ENCODE data around the gene AIP.
"Not testable (repeated sequence)": the region's sequence is repeated elsewhere in the genome, so short reads cannot be mapped to it uniquely, and the experiment has no call there.

The AIP gene

GRCh38 chr11:67507242-67507863 lies 24.5 kb downstream of the AIP start:
- DNase-seq (ENCODE audit: low spot score), result peak; percentile 32

DNA sequence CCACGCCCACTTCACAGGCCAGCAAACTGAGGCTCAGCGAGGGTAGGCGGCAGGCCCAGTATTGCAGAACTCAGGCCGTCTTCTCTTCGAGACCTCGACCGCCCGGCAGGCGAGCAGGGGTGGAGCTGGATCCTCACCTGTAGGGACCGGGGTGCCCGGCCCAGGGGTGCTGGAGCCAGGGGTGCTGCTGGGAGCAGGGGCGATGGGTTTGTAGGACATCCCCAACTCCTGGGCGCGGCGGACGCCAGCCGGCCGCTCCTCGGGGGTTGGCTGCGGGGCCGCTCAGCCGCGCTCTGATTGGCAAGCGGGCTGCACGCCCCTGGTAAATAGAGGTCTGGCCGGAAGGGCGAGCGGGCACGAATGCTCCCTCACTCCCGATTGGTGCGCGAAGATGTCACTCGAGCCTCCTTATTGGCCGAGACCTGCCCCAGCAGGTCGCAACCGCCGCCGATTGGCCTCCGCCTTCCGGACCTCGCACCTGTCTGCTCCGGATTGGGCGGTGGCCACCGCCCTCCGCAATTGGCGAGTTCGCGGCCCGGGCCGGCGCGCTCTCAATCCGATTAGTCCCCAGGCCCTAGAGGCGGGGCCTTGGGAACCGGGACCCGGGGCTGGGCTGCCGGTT lies 25.1 kb downstream of the AIP start, which contains the start of gene CDK2AP2:
TSS of gene CDK2AP2 (minus strand) at position 299 of the 622 bp plus-strand sequence. CDS start at position 219, 80 bp downstream.
- peak; percentile 99 for DNase-seq (ENCODE audit: low spot score)

- peak; percentile 100 for DNase-seq (ENCODE audit: low spot score)
Observed at GRCh38 chr11:67508486-67509121, 25.8 kb downstream of the AIP start.

DNA sequence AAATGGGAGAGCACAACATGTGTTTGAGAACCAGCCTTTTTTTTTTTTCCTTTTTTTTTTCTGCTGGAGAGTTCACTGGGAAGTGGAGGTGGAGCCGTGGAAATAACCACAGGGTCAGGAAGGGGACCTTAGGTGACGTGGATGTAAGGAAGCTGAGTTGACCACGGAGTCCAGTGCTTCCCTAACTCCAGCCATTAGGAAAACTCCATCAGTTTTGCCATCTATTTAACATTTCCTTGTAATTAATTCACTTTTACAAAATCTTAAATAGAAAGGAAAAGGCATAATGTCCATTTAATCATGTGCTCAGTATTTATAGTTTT lies 27.2 kb downstream of the AIP start:
- no peak for DNase-seq (ENCODE audit: low spot score)

GRCh38 chr11:67511558-67511957 lies 28.7 kb downstream of the AIP start:
- not testable (repeated sequence) for DNase-seq (ENCODE audit: low spot score)

- DNase-seq (ENCODE audit: low spot score), result no peak
Observed at GRCh38 chr11:67514116-67514515, 31.3 kb downstream of the AIP start.

GRCh38 chr11:67516806-67517205 lies 34.0 kb downstream of the AIP start:
- no peak for DNase-seq (ENCODE audit: low spot score)

- no peak for DNase-seq (ENCODE audit: low spot score)
Observed at GRCh38 chr11:67517784-67518552, 35.1 kb downstream of the AIP start.

DNA sequence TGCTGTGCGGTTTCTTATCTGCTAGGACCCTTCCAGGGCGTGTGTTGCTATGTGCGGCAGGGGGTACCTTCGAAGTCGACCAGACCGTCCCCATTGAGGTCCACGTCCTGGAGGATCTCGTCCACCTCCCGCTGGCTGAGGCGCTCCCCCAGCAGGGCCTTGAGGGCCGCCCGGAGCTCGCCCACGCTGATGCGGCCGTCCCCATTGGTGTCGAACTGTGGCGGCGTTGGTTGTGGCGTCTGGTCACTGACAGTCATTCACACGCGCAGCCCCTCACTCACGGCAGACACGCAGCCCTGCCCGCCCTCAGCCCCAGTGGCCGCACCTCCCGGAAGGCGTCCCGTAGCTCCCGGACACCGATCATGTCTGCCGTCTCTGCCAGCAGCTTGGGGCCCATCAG lies 36.9 kb downstream of the AIP start:
- no peak for DNase-seq (ENCODE audit: low spot score)

GRCh38 chr11:67520856-67521824 lies 38.3 kb downstream of the AIP start:
- no peak for DNase-seq (ENCODE audit: low spot score)

DNA sequence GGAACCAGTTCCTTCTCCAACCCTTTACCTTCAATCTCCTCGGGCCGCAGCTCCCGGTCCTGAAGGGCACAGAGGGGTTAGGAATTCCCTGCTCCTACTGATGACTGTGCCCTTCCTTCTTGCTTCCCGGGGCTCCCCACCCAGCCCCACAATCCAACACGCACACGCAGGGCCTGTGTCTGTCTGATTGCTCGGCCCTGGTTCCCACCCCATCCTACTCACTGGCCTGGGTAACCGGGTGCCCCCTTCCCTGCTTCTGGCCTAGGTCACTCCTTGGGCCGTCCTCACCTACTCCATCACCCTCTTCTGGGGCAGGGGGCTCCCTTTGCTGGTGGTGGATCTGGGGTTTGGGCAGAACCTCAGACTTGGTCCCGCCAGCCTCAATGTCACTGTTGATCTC lies 39.1 kb downstream of the AIP start:
- DNase-seq (ENCODE audit: low spot score), result no peak

DNA sequence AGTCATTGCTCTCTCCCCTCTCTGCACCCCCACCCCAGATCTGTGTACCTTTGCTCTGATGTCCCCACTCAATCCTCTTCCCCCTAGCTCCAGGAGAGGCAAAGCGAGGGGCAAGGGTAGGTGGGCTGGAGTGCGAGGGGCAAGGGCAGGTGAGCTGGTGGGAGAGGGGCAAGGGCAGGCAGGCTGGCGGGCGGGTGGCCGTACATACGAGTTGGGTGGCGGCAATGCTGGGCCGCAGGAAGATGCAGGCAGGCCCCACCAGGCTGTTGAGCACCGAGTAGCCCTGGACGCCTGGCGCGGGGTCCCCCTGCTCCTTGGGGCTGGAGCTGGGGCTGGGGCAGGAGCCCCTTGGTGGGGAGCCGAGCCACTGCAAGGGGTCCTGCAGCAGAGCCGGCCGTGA lies 39.5 kb downstream of the AIP start:
- no peak for DNase-seq (ENCODE audit: low spot score)

DNA sequence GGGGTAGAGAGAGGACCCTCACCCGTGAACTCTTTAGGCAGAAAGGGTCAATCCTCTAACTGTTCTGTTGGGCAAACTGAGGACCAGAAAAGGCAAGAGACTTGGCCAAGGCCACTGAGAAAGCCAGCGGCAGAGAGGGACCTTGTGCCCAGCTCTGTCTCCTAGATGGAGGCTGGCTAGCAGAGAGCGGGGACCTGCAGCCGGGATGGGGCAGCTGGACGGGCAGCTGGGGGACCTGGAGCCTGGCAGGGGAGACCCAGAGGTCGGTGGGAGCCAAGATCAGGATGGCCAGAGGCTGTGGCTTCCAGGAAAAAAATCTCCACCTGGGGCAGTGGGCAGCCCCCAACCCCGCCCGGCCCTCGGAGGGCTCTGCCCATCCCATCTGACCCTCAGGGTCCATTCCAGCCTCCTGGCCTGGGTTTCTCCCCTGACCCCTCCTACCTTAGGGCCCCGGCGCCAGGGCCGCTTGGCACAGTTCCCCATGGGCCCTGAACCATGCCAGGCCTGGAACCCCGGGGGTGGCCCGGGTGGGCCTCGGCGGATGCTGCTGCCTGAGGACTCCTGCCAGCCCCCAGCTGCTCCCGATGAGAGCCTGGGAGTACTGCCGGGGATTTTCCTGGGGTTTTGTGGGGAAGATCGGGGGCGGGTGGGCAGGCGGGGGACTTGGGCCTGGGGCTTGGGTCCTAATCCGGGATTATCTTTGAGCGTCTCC lies 40.2 kb downstream of the AIP start, which contains the start of gene CABP2:
TSS of gene CABP2 (minus strand) at position 603 of the 712 bp plus-strand sequence. CDS start at position 483, 120 bp downstream.
- no peak for DNase-seq (ENCODE audit: low spot score)

DNA sequence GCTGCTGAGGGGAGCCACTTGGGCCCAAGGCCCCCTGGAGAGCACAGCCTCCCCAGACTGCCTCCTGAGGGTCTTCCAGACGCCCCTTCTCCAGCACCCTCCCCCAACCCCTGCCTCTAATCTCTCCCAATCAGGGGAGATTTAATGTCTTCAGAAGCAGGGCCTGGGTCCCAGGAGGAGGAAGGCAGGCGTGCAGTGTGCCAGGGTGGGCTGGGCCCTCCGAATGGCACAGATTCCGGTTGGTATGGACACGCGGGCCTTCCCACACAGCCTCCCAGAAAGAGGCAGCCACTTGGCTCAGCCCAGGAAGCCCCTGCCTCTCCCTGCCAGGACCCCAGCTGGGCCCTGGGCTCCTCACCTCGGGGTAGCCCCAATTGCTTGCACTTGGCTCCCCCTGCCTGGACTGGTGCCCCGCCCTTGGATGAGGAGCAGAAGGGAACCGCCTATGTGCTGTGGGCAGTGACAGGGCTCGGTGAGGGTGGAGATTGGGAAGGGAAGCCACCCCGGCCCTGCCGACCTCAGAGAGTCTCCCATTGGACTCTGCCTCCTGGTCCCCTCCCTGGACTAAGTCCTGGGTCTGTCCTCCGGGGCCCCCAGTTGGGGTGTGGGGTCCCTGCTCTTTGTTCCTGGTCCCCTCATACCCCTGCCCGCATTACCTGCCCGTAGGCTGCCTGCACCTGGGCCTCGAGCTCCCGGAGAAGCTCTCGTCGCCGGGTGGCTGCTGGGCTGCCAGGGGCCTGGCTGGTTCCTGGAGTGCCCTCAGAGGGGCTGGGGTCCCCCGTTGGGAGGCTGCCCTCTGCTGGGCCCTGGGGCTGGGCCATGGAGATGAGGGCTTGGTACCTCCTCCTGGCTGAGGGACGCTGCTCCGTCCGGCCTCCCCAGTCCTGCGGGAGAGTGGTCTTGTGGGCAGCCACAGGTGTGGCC lies 41.0 kb downstream of the AIP start:
- DNase-seq (ENCODE audit: low spot score), result no peak

DNA sequence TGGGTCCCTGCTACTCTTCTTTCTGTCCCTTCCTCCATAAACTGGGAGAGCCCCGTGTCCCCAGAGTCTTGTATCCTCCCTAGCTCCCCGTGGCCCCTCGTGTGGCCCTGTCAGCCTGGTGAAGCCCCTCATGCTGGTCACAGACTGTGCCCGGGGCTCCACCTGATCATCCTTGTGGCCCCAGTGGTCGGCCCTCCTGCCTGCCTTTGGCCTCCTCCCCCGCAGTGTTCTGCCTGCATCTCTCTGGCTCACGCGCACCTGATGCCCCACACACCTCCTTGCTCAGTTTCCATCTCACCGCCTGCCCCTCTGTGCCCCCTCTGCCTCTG lies 41.6 kb downstream of the AIP start:
- no peak for DNase-seq (ENCODE audit: low spot score)

- DNase-seq (ENCODE audit: low spot score), result no peak
Observed at GRCh38 chr11:67525275-67525976, 42.6 kb downstream of the AIP start.

DNA sequence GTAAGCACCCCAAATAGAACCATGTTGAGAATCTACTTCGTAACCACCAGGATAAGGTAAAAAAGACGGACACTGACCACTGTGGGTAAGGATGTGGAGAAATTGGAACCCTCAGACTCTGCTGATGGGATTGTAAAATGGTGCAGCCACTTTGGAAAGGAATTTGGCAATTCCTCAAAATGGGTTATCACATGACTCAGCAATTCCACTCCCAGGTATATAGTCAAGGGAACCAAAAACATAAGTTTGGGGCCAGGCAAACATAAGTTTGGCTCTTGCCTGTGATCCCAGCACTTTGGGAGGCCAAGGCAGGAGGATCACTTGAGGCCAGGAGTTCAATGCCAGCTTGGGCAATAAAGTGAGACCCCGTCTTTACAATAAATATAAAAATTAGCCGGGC lies 45.5 kb downstream of the AIP start:
- no peak for DNase-seq (ENCODE audit: low spot score)

DNA sequence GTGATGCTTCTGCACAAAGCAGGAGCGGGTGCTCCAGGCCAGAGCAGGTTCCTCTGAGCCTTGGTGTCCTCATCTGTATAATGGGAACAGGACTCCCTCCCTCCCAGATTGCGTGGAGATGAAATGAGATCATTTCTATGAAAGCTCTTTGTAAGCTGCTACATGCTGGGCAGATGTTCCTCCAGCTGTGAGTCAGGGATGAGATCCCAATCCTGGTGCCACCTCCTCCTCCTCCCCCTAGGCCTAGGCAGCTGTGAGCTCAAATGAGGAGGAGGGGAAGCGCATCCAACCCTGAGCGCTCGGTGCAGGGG lies 47.4 kb downstream of the AIP start:
- peak; percentile 20 for DNase-seq (ENCODE audit: low spot score)

DNA sequence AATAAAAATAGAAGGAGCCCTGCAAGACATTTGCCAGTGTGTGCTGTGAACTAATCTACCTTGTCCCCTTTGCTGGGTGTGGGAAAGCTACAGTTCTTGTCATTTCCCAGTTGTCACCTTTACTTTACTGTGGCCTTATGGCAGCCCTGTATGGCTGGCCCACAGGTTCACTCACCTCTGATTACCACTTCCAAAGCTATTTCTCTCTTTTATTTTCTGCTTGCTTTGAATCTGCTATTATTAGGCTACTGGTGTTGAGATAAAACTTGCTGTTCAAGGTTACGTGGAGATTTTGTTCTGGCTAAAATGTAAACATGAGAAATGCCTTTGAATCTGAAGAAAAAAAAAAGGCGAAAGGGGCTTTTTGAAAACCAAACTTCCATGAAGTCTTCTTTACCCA lies 50.1 kb downstream of the AIP start:
- DNase-seq (ENCODE audit: low spot score), result no peak
